DMS114 treated with DMSO at 0.1 percent for 48 hours (cell line): ENCODE data around the gene SH2D3C.

Experiments used
- DNase-seq: peaks from one replicate; lab custom pipeline; 2025; ENCODE audit not compliant: unreplicated experiment; lab: John Stamatoyannopoulos, UW

The SH2D3C gene

GRCh38 chr9:127808347-127809001 is 30.0 kb upstream of the SH2D3C start:
- DNase-seq = no peak

DNA sequence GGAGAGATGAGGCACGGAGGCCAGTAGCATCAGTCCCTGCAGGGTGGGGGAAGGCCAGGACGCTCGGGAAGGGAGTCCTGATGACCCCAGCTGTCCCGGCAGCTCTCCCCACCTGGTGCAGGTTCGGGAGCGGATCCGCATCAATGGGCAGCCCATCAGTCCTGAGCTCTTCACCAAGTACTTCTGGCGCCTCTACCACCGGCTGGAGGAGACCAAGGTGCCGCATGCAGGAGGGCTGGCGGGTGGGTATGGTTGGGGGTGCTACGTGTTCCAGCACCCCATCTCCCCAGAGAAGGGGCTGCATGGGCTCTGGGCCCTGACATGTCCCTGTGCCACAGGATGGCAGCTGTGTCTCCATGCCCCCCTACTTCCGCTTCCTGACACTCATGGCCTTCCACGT is 28.4 kb upstream of the SH2D3C start:
- no peak for DNase-seq

GRCh38 chr9:127805620-127806019 is 27.2 kb upstream of the SH2D3C start:
- DNase-seq = no peak

GRCh38 chr9:127803507-127804352 is 25.3 kb upstream of the SH2D3C start:
- no peak for DNase-seq

GRCh38 chr9:127802576-127803443 is 24.3 kb upstream of the SH2D3C start, which contains the start of gene FPGS:
Gene FPGS, plus strand, starts transcription at chr9:127802882. Its CDS starts 43 bp downstream, at chr9:127802925.
- peak; percentile 56 for DNase-seq

DNA sequence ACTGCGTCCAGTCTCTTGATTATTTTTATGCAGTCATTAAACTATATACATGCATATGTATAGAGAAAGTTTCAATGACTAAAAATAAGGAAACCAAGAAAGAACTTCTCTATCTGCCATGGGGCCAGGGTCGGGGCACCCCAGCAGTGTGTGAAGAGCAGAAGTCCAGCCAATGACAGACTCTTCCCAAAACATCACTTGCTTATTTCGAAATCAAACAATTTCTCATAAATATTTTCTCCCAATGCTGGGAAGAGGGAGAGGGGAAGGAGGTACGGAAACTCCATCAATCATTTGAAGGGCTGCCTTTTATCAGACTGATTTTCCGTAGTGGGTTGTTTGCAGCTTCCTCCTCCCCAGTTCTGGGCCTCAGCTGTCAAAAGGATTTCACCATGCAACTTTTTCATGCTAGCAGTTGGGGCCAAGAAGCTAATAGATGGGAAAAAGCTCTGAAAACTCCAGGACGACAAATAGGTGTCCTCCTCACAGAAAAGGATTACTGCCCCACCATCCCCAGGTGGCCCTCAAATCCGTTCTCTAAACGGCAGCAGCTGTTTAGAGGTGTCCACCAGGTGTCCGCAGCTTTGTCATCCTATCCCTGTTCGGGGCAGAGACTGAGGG is 23.6 kb upstream of the SH2D3C start:
- no peak for DNase-seq

- DNase-seq = no peak
These were observed 18.4 kb upstream of the SH2D3C start for GRCh38 chr9:127796852-127797370.

- DNase-seq = no peak
These were observed 17.9 kb upstream of the SH2D3C start for GRCh38 chr9:127796225-127796813.

GRCh38 chr9:127794001-127794791 is 15.7 kb upstream of the SH2D3C start:
- no peak for DNase-seq

- no peak for DNase-seq
These were observed 14.7 kb upstream of the SH2D3C start for GRCh38 chr9:127793093-127793708.

GRCh38 chr9:127792417-127793031 is 14.1 kb upstream of the SH2D3C start:
- DNase-seq = no peak

DNA sequence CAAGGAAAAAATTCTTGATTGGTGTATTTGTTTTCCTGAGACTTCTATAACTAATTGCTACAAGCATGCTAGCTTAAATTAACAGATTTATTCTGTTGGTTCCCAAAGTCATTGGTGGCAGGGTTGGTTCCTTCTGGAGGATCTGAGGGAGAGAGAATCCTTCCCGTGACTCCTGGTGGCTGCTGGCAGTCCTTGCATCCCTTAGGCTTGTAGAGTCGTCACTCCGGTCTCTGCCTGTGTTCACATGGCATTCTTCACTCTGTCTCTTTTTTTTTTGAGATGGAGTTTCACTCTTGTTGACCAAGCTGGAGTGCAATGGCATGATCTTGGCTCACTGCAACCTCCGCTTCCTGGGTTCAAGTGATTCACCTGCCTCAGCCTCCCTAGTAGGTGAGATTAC is 12.6 kb upstream of the SH2D3C start:
- no peak for DNase-seq

- DNase-seq = no peak
These were observed 11.8 kb upstream of the SH2D3C start for GRCh38 chr9:127790094-127790855.

- no peak for DNase-seq
These were observed 10.7 kb upstream of the SH2D3C start for GRCh38 chr9:127789179-127789578.

DNA sequence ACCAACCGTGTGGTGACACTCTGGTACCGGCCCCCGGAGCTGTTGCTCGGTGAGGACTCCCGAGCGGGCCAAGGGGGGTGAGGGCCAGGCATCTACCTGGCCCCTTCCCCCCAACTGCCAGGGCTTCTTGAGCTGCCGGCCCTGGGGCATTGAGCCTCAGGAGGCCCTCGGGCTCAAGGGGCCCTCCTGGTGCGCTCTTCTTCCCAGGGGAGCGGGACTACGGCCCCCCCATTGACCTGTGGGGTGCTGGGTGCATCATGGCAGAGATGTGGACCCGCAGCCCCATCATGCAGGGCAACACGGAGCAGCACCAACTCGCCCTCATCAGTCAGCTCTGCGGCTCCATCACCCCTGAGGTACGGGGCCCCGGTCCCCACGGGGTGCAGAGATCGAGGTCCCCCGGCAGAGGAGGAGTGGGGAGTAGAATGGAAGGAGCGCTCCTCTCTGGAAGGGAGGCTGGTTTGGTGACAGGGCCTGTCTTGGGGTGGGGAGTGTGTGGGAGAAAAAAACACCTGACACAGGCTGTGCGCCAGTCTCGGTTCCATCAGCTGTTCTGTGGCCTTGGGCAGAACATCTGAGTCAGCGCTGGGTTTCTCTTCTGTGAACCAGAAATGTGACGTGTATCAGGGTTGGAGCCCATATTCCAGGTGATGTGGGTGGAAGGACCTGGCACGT is 10.0 kb upstream of the SH2D3C start:
- no peak for DNase-seq

- no peak for DNase-seq
These were observed 8.3 kb upstream of the SH2D3C start for GRCh38 chr9:127786773-127787104.

- DNase-seq = peak; percentile 54
These were observed 7.7 kb upstream of the SH2D3C start, which contains the start of gene CDK9 for GRCh38 chr9:127785933-127786772. Gene CDK9, plus strand, starts transcription at chr9:127786034. Its CDS starts 115 bp downstream, at chr9:127786149.
